Measurements from ENCODE around the gene NR6A1. TPM values are rescaled to one million over a fixed set of nuclear protein-coding genes. Genes with fewer than 3 reads are reported as not detected.

Gene NR6A1
- total and polyA plus RNA-seq, 2 of the 8 experiments (the other 6 are each of a cell fraction or from before 2014, with no cell fraction given): 93.2 to 237 TPM

DNA sequence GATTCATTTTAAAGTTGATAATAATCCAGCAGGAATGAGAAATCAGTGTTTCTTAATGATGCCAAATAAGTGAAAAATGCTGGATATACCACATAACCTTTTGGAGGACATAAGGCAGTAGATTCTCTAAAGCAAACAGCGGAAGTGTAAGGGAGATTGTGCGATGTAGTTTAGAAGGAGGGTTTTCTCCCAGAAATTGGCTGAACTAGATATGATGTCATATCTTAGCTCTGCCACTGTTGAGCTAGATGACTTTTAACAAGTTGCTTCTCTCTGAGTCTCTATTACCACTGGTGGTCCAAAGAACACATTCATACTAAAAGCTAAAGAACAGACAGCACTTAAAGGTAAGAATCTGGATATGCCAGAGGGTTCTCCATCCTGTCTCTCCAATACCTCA lies 107.0 kb downstream of the NR6A1 start:
- Histone ChIP-seq H3K79me2 (ENCODE audit: control insufficient read depth in 1 of 2, insufficient read depth in 2 of 2, low read length in 2 of 2) (peaks cover 0 to 61% of the 10 kb centered on the region in 2 experiments; a peak in 2 of 4 replicates), H3K27me3 (replicated peaks in 1 of 4; ENCODE audit: control insufficient read depth in 3 of 4, extremely low read depth in 1 of 4, insufficient read depth in 3 of 4, low read length in 3 of 4) (no peaks in the 10 kb centered on the region), H2AFZ (ENCODE audit: low read length) (no peak overlapping the region), H3K23ac (ENCODE audit: insufficient read length) (no peak overlapping the region), H3K4me2 (ENCODE audit: insufficient read depth in 1 of 2, low read depth in 2 of 2, low read length in 2 of 2) (no peak overlapping the region), H4K8ac (ENCODE audit: extremely low read depth, insufficient read depth, low read length) (no peak overlapping the region), H2BK15ac (ENCODE audit: low read length) (no peak overlapping the region), H3K4ac (replicated peaks; ENCODE audit: insufficient read length, low read depth, low read length) (no peak overlapping the region), H4K20me1 (replicated peaks in 1 of 2; ENCODE audit: control insufficient read depth in 1 of 2, insufficient read depth in 2 of 2, low read length in 2 of 2) (no peaks in the 10 kb centered on the region), H2BK5ac (ENCODE audit: low read depth, low read length) (no peak overlapping the region), H4K91ac (replicated peaks; ENCODE audit: insufficient read length, low read length) (no peak overlapping the region), H3K4me3 (ENCODE audit: extremely low read depth in 1 of 4, insufficient read depth in 2 of 4, low read depth in 3 of 4, low read length in 4 of 4) (no peak overlapping the region), H2BK12ac (ENCODE audit: low read depth, low read length) (no peak overlapping the region), H2BK20ac (ENCODE audit: low read length) (no peak overlapping the region), H3K18ac (ENCODE audit: extremely low read depth, low read length) (no peak overlapping the region), H3K14ac (ENCODE audit: insufficient read length) (no peak overlapping the region), H3K56ac (replicated peaks; ENCODE audit: insufficient read length, low read depth, low read length) (no peak overlapping the region), H2BK120ac (replicated peaks; ENCODE audit: low read depth, low read length) (no peak overlapping the region), H4K5ac (ENCODE audit: insufficient read length, low read depth, low read length) (no peak overlapping the region), H3K23me2 (ENCODE audit: low read depth, low read length) (no peaks in the 10 kb centered on the region), H2AK5ac (ENCODE audit: low read depth, low read length) (no peak overlapping the region), H3K27ac (ENCODE audit: low read depth, low read length) (no peak overlapping the region), H3K9me3 (ENCODE audit: insufficient read depth in 2 of 2, low read depth in 1 of 2, low read length in 1 of 2) (no peaks in the 10 kb centered on the region), H3K9ac (replicated peaks in 1 of 4; ENCODE audit: extremely low read depth in 1 of 4, low read depth in 3 of 4, low read length in 3 of 4) (no peak overlapping the region), H3K79me1 (ENCODE audit: low read depth, low read length) (0 out of 2 replicates have a peak, but pooled peaks cover 2% of the 10 kb centered on the region), H3K36me3 (ENCODE audit: control insufficient read depth in 2 of 4, insufficient read depth in 4 of 4, low read length in 3 of 4) (no peaks in the 10 kb centered on the region), H3K4me1 (replicated peaks in 1 of 4; ENCODE audit: control insufficient read depth in 3 of 4, insufficient read depth in 4 of 4, low read length in 3 of 4) (peaks cover 0 to 7% (median 4%) of the 10 kb centered on the region in 4 experiments; a peak in 5 of 7 replicates)
- 97% methylated on average over 2 of the region's 2 CpGs; no CpG with 5 or more reads in 1 of the 2 experiments for WGBS, 2 experiments (ENCODE audit: extremely low coverage in 1 of 2, insufficient coverage in 1 of 2, insufficient read length in 1 of 2, insufficient replicate concordance in 2 of 2, low coverage in 1 of 2, low lambda C conversion rate in 2 of 2, missing lambda C conversion rate in 1 of 2)
- ChIA-PET POLR2A (ENCODE audit: partially characterized antibody) (interaction anchor here (0.7 to 1.1 kb wide), 2 partner anchors 9 to 23 kb away, joined by 3 read pairs; no protein-coding TSS in a partner anchor), CTCF (ENCODE audit: partially characterized antibody) (interaction anchor here (0.7 to 1.4 kb wide), 7 partner anchors 10 to 112 kb away, joined by 3 to 4 read pairs (median 3); no protein-coding TSS in a partner anchor)
- DNase-seq (ENCODE audit: low read depth in 1 of 2, low spot score in 2 of 2) (no peak), FAIRE-seq (no peak)
- TF ChIP-seq RAD21 (IDR thresholded peaks at IDR 0.05 in 1 of 2, conservative IDR thresholded peaks at IDR 0.05 in 1 of 2; ENCODE audit: low read depth in 2 of 2, low read length in 2 of 2): no peak
- TF ChIP-seq, protein P1, sequence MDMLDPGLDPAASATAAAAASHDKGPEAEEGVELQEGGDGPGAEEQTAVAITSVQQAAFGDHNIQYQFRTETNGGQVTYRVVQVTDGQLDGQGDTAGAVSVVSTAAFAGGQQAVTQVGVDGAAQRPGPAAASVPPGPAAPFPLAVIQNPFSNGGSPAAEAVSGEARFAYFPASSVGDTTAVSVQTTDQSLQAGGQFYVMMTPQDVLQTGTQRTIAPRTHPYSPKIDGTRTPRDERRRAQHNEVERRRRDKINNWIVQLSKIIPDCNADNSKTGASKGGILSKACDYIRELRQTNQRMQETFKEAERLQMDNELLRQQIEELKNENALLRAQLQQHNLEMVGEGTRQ (IDR thresholded peaks at IDR 0.05; ENCODE audit: low read length): no peak
- no peak for TF ChIP-seq BACH1 (IDR thresholded peaks at IDR 0.05; ENCODE audit: low read length)
- TF ChIP-seq CHD1 (IDR thresholded peaks at IDR 0.05; ENCODE audit: low read depth, low read length): no peak
- TF ChIP-seq HDAC2 (IDR thresholded peaks at IDR 0.05; ENCODE audit: borderline replicate concordance in 1 of 2, low read depth in 2 of 2, low read length in 2 of 2): no peak
- TF ChIP-seq POLR2A (IDR thresholded peaks at IDR 0.05; ENCODE audit: control extremely low read depth in 1 of 2, low read depth in 2 of 2, low read length in 2 of 2): no peak
- TF ChIP-seq SIX5 (IDR thresholded peaks at IDR 0.05; ENCODE audit: low read depth, low read length): no peak
- no peak for TF ChIP-seq RBBP5 (IDR thresholded peaks at IDR 0.05; ENCODE audit: borderline replicate concordance, low read depth, low read length)
- no peak for TF ChIP-seq TCF12 (IDR thresholded peaks at IDR 0.05; ENCODE audit: low read depth, low read length)
- no peak for TF ChIP-seq KDM1A (IDR thresholded peaks at IDR 0.05; ENCODE audit: borderline replicate concordance, low read length)
- TF ChIP-seq GABPA (IDR thresholded peaks at IDR 0.05; ENCODE audit: borderline replicate concordance, insufficient read depth, low read length): no peak
- TF ChIP-seq EZH2 (IDR thresholded peaks at IDR 0.05; ENCODE audit: low read depth, low read length, severe bottlenecking): no peak

All from H1 (cell line).